Natural killer cell (primary cell): Measurements from ENCODE around the gene FAT1. TPM values are rescaled to one million over a fixed set of nuclear protein-coding genes. Genes with fewer than 3 reads are reported as not detected.

Experiments
- ATAC-seq, 3 donors: fragments of 150-1000 bp in 2 of 3; fragments of 200-7000 bp in 1 of 3; cut with Tn5 transposase; 1 replicate in 1 of 3; 2 replicates in 2 of 3; pipeline ENCODE4 v1.10.0; 2021; ENCODE audit warnings: mild to moderate bottlenecking in 2 of 3, moderate library complexity in 2 of 3
- DNase-seq, 2 donors: peaks; one replicate each; pipeline versions ENCODE4 v3.0.0 to v3.0.0-alpha.2; 2013 to 2021; ENCODE audit warnings: mixed read lengths in 1 of 2
- H3K27ac ChIP-seq: one replicate; pipeline ENCODE4 v1.5.1; 2013; ENCODE audit warnings: mild to moderate bottlenecking, low read length
- H3K27me3 ChIP-seq: one replicate; pipeline ENCODE4 v1.6.1; 2013; ENCODE audit warnings: low read length; ENCODE audit not compliant: control insufficient read depth, insufficient read depth
- H3K36me3 ChIP-seq: one replicate; pipeline ENCODE4 v1.6.1; 2013; ENCODE audit warnings: low read length; ENCODE audit not compliant: control insufficient read depth, insufficient read depth
- H3K4me1 ChIP-seq: one replicate; pipeline ENCODE4 v1.6.1; 2013; ENCODE audit warnings: low read length; ENCODE audit not compliant: control insufficient read depth, insufficient read depth
- H3K4me3 ChIP-seq: one replicate; pipeline ENCODE4 v1.5.1; 2013; ENCODE audit warnings: low read length
- H3K9me3 ChIP-seq: one replicate; pipeline ENCODE4 v1.6.1; 2013; ENCODE audit warnings: low read length; ENCODE audit not compliant: control insufficient read depth, insufficient read depth
- H3K27ac Mint-ChIP-seq, 2 donors: one replicate each; pipeline ENCODE4 v1.8.0; 2022; ENCODE audit warnings: mild to moderate bottlenecking in 2 of 2, mixed read lengths in 2 of 2, moderate library complexity in 1 of 2
- H3K27me3 Mint-ChIP-seq, 2 donors: one replicate each; pipeline ENCODE4 v1.8.0; 2022; ENCODE audit warnings: low read depth in 2 of 2, mixed read lengths in 2 of 2
- H3K36me3 Mint-ChIP-seq: one replicate; pipeline ENCODE4 v1.8.0; 2022; ENCODE audit warnings: mixed read lengths
- H3K4me1 Mint-ChIP-seq, 2 donors: one replicate each; pipeline ENCODE4 v1.8.0; 2022; ENCODE audit warnings: mixed read lengths in 2 of 2
- H3K4me3 Mint-ChIP-seq: one replicate; pipeline ENCODE4 v1.8.0; 2022; ENCODE audit warnings: mild to moderate bottlenecking, moderate library complexity, mixed read lengths
- H3K9me3 Mint-ChIP-seq, 2 donors: one replicate each; pipeline ENCODE4 v1.8.0; 2022; ENCODE audit warnings: mixed read lengths in 2 of 2
- CTCF ChIP-seq: fragments of 200-600 bp; IDR thresholded peaks from one replicate; pipeline ENCODE4 v1.8.0; 2022; ENCODE audit warnings: antibody characterized with exemption
- WGBS: methylation state at CpG from one replicate; pipeline ENCODE4 v1.1.7; 2013; ENCODE audit warnings: missing lambda C conversion rate; ENCODE audit not compliant: insufficient coverage; 5-methylcytosine and 5-hydroxymethylcytosine counted together
- intact Hi-C: fragments of 100-400 bp; cut with micrococcal nuclease; formaldehyde crosslinking; loops from one replicate; pipeline ENCODE4 v1.14.2; 2022
- total RNA-seq, 4 donors: library from RNA; stranded (reverse); fragments of 120-200 nt in 1 of 4; gene quantifications; one replicate each; pipeline versions ENCODE4 v1.2.3 to v1.2.4, GENCODE V29; 2013 to 2022

FAT1 gene
- total RNA-seq, 3 donors from 2014 or later (not counting 1 experiment from before 2014, with no cell fraction given): not detected

- peaks cover 10 to 12% of the 10 kb centered on the region in 2 donors for H3K9me3 Mint-ChIP-seq
- no peaks in the 10 kb centered on the region for H3K4me1 ChIP-seq
- H3K9me3 ChIP-seq: no peaks in the 10 kb centered on the region
- H3K27ac Mint-ChIP-seq: no peak overlapping the region
- H3K27me3 ChIP-seq: no peaks in the 10 kb centered on the region
- DNase-seq (no peak), ATAC-seq (no peak)
- intact Hi-C loops: no loop called here
- H3K4me3 Mint-ChIP-seq: no peak overlapping the region
- no peak for TF ChIP-seq CTCF
- H3K27me3 Mint-ChIP-seq: no peaks in the 10 kb centered on the region
- no peaks in the 10 kb centered on the region for H3K4me1 Mint-ChIP-seq
- H3K27ac ChIP-seq: no peak overlapping the region
- no peak overlapping the region for H3K4me3 ChIP-seq
- H3K36me3 Mint-ChIP-seq: no peaks in the 10 kb centered on the region
- no peaks in the 10 kb centered on the region for H3K36me3 ChIP-seq
- WGBS: 85% methylated on average over 10 of the region's 10 CpGs
Observed at GRCh38 chr4:186627226-186627865, 96.3 kb downstream of the FAT1 start.

GRCh38 chr4:186624951-186625350, 98.7 kb downstream of the FAT1 start:
- no peak overlapping the region for H3K4me3 Mint-ChIP-seq
- H3K36me3 Mint-ChIP-seq: no peaks in the 10 kb centered on the region
- no peak overlapping the region for H3K27ac Mint-ChIP-seq
- intact Hi-C loops: no loop called here
- ATAC-seq (no peak), DNase-seq (no peak)
- H3K9me3 Mint-ChIP-seq: peaks cover 0 to 4% of the 10 kb centered on the region in 2 donors
- Histone ChIP-seq H3K27ac (no peak overlapping the region), H3K27me3 (no peaks in the 10 kb centered on the region), H3K4me3 (no peak overlapping the region), H3K9me3 (no peaks in the 10 kb centered on the region), H3K4me1 (no peaks in the 10 kb centered on the region), H3K36me3 (no peaks in the 10 kb centered on the region)
- WGBS: 100% methylated on average over 1 of the region's 1 CpG
- TF ChIP-seq CTCF: no peak
- H3K4me1 Mint-ChIP-seq: no peaks in the 10 kb centered on the region
- no peaks in the 10 kb centered on the region for H3K27me3 Mint-ChIP-seq

- no peak overlapping the region for H3K4me3 Mint-ChIP-seq
- H3K27me3 ChIP-seq: no peaks in the 10 kb centered on the region
- DNase-seq (no peak), ATAC-seq (no peak)
- H3K4me3 ChIP-seq: no peak overlapping the region
- peaks cover 0 to 2% of the 10 kb centered on the region in 2 donors for H3K9me3 Mint-ChIP-seq
- H3K4me1 ChIP-seq: no peaks in the 10 kb centered on the region
- H3K27me3 Mint-ChIP-seq: no peaks in the 10 kb centered on the region
- TF ChIP-seq CTCF: no peak
- no peak overlapping the region for H3K27ac ChIP-seq
- intact Hi-C loops: no loop called here
- no peaks in the 10 kb centered on the region for H3K4me1 Mint-ChIP-seq
- no peaks in the 10 kb centered on the region for H3K36me3 Mint-ChIP-seq
- H3K36me3 ChIP-seq: no peaks in the 10 kb centered on the region
- no peak overlapping the region for H3K27ac Mint-ChIP-seq
- 89% methylated on average over 5 of the region's 5 CpGs for WGBS
- no peaks in the 10 kb centered on the region for H3K9me3 ChIP-seq
Observed at GRCh38 chr4:186623546-186623945, 100.1 kb downstream of the FAT1 start.
